ENCODE data around the gene SLC37A3. TPM values are rescaled to one million over a fixed set of nuclear protein-coding genes. Genes with fewer than 3 reads are reported as not detected.
"Not testable (repeated sequence)": the region's sequence is repeated elsewhere in the genome, so short reads cannot be mapped to it uniquely, and the experiment has no call there.

Gene SLC37A3
- total RNA-seq, 1 donor from 2014 or later, result 15.0 TPM

- no peak for DNase-seq (ENCODE audit: low spot score in 2 of 2)
- H3K4me1 ChIP-seq, result peaks cover 0 to 3% of the 10 kb centered on the region in 2 donors
- no peak for TF ChIP-seq CTCF (IDR thresholded peaks at IDR 0.05)
- H3K4me3 ChIP-seq, result no peak overlapping the region
- H3K27me3 ChIP-seq, result no peaks in the 10 kb centered on the region
- intact Hi-C loops (cut with DNase I), result loop anchor here (5.0 to 10.0 kb wide), 2 partner anchors 213 to 231 kb away; no protein-coding TSS in a partner anchor
- no peak overlapping the region for H3K27ac ChIP-seq
- H3K36me3 ChIP-seq, result no peaks in the 10 kb centered on the region
- no peaks in the 10 kb centered on the region for H3K9me3 ChIP-seq
Measured at GRCh38 chr7:140325600-140325999, 72.7 kb downstream of the SLC37A3 start.

- no peaks in the 10 kb centered on the region for H3K9me3 ChIP-seq
- DNase-seq (ENCODE audit: low spot score in 2 of 2), result no peak
- no peaks in the 10 kb centered on the region for H3K36me3 ChIP-seq
- H3K4me3 ChIP-seq, result no peak overlapping the region
- TF ChIP-seq CTCF (IDR thresholded peaks at IDR 0.05), result no peak
- peaks cover 0 to 3% of the 10 kb centered on the region in 2 donors for H3K4me1 ChIP-seq
- no peaks in the 10 kb centered on the region for H3K27me3 ChIP-seq
- intact Hi-C loops (cut with DNase I), result loop anchor here (5.0 to 10.0 kb wide), 2 partner anchors 212 to 230 kb away; no protein-coding TSS in a partner anchor
- H3K27ac ChIP-seq, result no peak overlapping the region
Measured at GRCh38 chr7:140324714-140325113, 73.6 kb downstream of the SLC37A3 start.

- Histone ChIP-seq H3K4me1 (peaks cover 0 to 3% of the 10 kb centered on the region in 2 donors), H3K27ac (no peak overlapping the region), H3K27me3 (no peaks in the 10 kb centered on the region), H3K9me3 (no peaks in the 10 kb centered on the region), H3K36me3 (no peaks in the 10 kb centered on the region), H3K4me3 (no peak overlapping the region)
- no peak for TF ChIP-seq CTCF (IDR thresholded peaks at IDR 0.05)
- no peak for DNase-seq (ENCODE audit: low spot score in 2 of 2)
- intact Hi-C loops (cut with DNase I), result loop anchor here (10.0 kb wide), 1 partner anchor 228 kb away; no protein-coding TSS in a partner anchor
Measured at GRCh38 chr7:140322759-140323158, 75.6 kb downstream of the SLC37A3 start.

- H3K27me3 ChIP-seq; DNase-seq (ENCODE audit: low spot score in 2 of 2); H3K4me1 ChIP-seq; H3K27ac ChIP-seq; H3K9me3 ChIP-seq; H3K4me3 ChIP-seq; H3K36me3 ChIP-seq: not testable (repeated sequence)
- intact Hi-C loops (cut with DNase I), result loop anchor here (10.0 kb wide), 1 partner anchor 225 kb away; no protein-coding TSS in a partner anchor
Measured at GRCh38 chr7:140320078-140320477, 78.3 kb downstream of the SLC37A3 start.

- no peak for TF ChIP-seq CTCF (IDR thresholded peaks at IDR 0.05)
- DNase-seq (ENCODE audit: low spot score in 2 of 2), result no peak
- H3K27me3 ChIP-seq, result no peaks in the 10 kb centered on the region
- H3K27ac ChIP-seq, result no peak overlapping the region
- H3K4me3 ChIP-seq, result no peak overlapping the region
- intact Hi-C loops (cut with DNase I), result loop anchor here (5.0 kb wide), 1 partner anchor 121 kb away; no protein-coding TSS in a partner anchor
- H3K36me3 ChIP-seq, result no peaks in the 10 kb centered on the region
- no peaks in the 10 kb centered on the region for H3K9me3 ChIP-seq
- peaks cover 4 to 8% of the 10 kb centered on the region in 2 donors for H3K4me1 ChIP-seq
Measured at GRCh38 chr7:140317999-140318398, 80.3 kb downstream of the SLC37A3 start.

- Histone ChIP-seq H3K4me1 (peaks cover 4 to 8% of the 10 kb centered on the region in 2 donors), H3K9me3 (no peaks in the 10 kb centered on the region), H3K27me3 (no peaks in the 10 kb centered on the region), H3K4me3 (no peak overlapping the region), H3K27ac (no peak overlapping the region), H3K36me3 (no peaks in the 10 kb centered on the region)
- intact Hi-C loops (cut with DNase I), result loop anchor here (5.0 kb wide), 1 partner anchor 120 kb away; no protein-coding TSS in a partner anchor
- no peak for DNase-seq (ENCODE audit: low spot score in 2 of 2)
- TF ChIP-seq CTCF (IDR thresholded peaks at IDR 0.05), result no peak
Measured at GRCh38 chr7:140317597-140317996, 80.7 kb downstream of the SLC37A3 start.

All from ascending aorta (tissue), 2 donors.